GM18867 (cell line): ENCODE results near the gene CFAP206.

Experiments
- ATAC-seq: cut with Tn5 transposase; IDR thresholded peaks from one replicate; pipeline ENCODE4 v1.9.1; 2021; ENCODE audit warnings: mild to moderate bottlenecking, moderate library complexity; ENCODE audit not compliant: unreplicated experiment

Gene CFAP206

DNA sequence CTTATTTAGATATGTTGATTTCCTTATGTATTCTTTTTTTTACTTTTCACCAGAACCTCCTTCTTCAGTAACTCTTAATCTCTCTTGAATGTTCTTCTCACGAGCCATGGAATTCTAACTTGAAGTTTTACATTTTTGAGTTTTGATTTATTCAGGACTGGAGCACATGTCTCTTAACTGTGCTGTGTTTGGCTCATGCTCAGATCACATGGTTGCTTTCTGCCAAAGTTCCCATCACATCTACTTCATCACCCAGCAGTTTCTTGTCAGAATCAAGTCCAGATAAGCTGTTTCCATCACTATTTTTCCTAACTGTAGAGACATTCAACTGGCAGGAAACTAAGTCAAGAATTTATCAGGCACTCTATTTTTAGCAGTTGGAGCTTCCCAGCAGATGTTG is 96.7 kb downstream of the CFAP206 start:
- ATAC-seq = no peak
